GM12864 (cell line): ENCODE data around the gene PGM3.

ENCODE experiments used
- DNase-seq: peaks from one replicate; pipeline ENCODE4 v3.0.0-alpha.2; 2011; ENCODE audit warnings: low read depth
- H3K4me3 ChIP-seq: 2 replicates; pipeline ENCODE4 v1.5.1; 2011; ENCODE audit warnings: mild to moderate bottlenecking, low read depth, low read length, control low read depth
- TF ChIP-seq, protein P1 (sequence below): IDR thresholded peaks from 2 replicates; pipeline ENCODE4 v1.5.1; 2011; ENCODE audit warnings: low read depth, mild to moderate bottlenecking, moderate library complexity, low read length, control low read depth, inconsistent platforms; ENCODE audit errors: missing control alignments

PGM3 gene

GRCh38 chr6:83138118-83138722, 54.8 kb downstream of the PGM3 start:
- no peak overlapping the region for H3K4me3 ChIP-seq
- DNase-seq: no peak
- TF ChIP-seq, protein P1, sequence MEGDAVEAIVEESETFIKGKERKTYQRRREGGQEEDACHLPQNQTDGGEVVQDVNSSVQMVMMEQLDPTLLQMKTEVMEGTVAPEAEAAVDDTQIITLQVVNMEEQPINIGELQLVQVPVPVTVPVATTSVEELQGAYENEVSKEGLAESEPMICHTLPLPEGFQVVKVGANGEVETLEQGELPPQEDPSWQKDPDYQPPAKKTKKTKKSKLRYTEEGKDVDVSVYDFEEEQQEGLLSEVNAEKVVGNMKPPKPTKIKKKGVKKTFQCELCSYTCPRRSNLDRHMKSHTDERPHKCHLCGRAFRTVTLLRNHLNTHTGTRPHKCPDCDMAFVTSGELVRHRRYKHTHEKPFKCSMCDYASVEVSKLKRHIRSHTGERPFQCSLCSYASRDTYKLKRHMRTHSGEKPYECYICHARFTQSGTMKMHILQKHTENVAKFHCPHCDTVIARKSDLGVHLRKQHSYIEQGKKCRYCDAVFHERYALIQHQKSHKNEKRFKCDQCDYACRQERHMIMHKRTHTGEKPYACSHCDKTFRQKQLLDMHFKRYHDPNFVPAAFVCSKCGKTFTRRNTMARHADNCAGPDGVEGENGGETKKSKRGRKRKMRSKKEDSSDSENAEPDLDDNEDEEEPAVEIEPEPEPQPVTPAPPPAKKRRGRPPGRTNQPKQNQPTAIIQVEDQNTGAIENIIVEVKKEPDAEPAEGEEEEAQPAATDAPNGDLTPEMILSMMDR: no peak

- TF ChIP-seq, protein P1: no peak
- no peak for DNase-seq
- no peak overlapping the region for H3K4me3 ChIP-seq
Measured at GRCh38 chr6:83132121-83132520, 60.9 kb downstream of the PGM3 start.

- no peak overlapping the region for H3K4me3 ChIP-seq
- TF ChIP-seq, protein P1: no peak
- no peak for DNase-seq
Measured at GRCh38 chr6:83127976-83128375, 65.1 kb downstream of the PGM3 start.

DNA sequence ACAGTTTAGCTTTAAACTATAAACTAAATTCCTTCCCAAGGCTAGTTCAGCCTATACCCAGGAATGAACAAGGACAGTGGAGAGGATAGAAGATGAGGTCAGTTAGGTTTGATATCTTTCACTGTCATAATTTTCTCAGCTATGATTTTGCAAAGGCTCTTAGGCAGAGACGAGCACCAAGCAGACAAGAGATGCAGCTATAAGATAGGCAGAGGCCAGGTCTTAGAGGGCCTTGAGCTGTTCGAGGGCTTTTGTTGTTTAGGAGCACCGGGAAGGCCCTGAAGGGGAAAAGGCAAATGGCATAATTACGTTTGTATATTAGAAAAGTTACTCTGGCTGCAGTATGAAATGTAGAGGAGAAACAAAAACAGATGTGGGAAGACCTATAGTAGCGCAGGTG, 65.8 kb downstream of the PGM3 start:
- TF ChIP-seq, protein P1: no peak
- no peak for DNase-seq

GRCh38 chr6:83126807-83127206, 66.3 kb downstream of the PGM3 start:
- TF ChIP-seq, protein P1: no peak
- no peak for DNase-seq
- no peak overlapping the region for H3K4me3 ChIP-seq

More for the DNA sequence above, 65.8 kb downstream of the PGM3 start:
- H3K4me3 ChIP-seq: no peak overlapping the region

- no peak for DNase-seq
- H3K4me3 ChIP-seq: no peak overlapping the region
- TF ChIP-seq, protein P1: no peak
Measured at GRCh38 chr6:83126223-83126622, 66.8 kb downstream of the PGM3 start.

GRCh38 chr6:83125425-83125824, 67.6 kb downstream of the PGM3 start:
- H3K4me3 ChIP-seq: no peak overlapping the region
- TF ChIP-seq, protein P1: no peak
- no peak for DNase-seq
